Amniotic stem cell (primary cell): ENCODE measurements around the gene FKBP9.
"Not testable (repeated sequence)": the region's sequence is repeated elsewhere in the genome, so short reads cannot be mapped to it uniquely, and the experiment has no call there.

Source experiments
- DNase-seq: peaks from one replicate; lab custom pipeline; 2025; lab: John Stamatoyannopoulos, UW

The FKBP9 gene

GRCh38 chr7:33005690-33006089 is 48.5 kb downstream of the FKBP9 start:
- DNase-seq: not testable (repeated sequence)

GRCh38 chr7:33009734-33010133 is 52.5 kb downstream of the FKBP9 start:
- DNase-seq: no peak

- no peak for DNase-seq
These were observed 55.1 kb downstream of the FKBP9 start for GRCh38 chr7:33012364-33012763.

- DNase-seq: no peak
These were observed 67.0 kb downstream of the FKBP9 start for GRCh38 chr7:33024189-33024757.

GRCh38 chr7:33035776-33036175 is 78.5 kb downstream of the FKBP9 start:
- no peak for DNase-seq

DNA sequence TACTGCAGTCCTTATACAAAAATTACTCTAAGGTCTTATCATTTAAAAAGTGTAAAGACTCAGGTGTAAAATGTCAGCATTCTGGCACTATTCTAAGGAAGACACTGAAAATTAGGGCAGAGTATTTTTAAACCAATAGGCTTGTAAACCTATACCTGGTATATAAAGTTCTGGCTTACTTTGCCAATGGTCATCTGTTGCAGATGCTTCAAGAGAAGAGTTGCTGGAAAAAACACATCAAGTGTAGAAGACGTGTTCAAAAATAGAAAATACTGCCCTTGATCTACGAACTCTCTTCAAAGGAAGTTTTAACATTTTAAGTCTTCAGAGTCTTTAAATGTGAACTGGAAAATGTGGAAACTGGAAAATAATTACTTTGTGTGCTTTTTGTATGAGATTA is 81.4 kb downstream of the FKBP9 start:
- DNase-seq: no peak

DNA sequence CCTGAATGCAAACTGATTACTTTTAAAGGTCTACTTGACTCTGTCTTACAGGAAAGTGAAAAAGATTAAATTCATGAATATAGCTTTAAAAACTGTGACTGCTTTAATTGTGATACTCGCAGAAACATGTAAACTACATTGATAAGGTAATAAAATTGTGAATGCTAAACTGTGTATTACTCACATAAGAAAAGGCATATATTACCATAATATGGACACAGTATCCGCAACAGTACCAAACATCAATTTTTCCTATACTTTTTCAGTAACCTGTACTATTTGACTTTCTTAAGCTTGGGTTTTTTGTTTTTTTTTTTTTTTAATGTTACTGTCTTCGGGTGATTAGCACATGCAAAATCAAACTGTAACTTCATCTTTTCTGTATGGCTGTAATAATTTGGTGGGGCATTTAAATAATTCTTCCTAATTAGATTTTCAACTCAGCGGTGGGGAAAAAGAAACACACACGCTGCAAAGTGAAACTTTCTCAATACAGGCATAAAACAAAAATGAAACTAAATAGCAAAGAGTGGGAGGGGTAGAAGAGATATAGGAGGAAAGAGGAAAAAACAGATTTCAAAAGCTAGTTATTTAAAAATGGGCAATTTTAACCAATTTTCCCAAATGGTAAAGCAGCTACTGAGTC is 82.1 kb downstream of the FKBP9 start:
- DNase-seq: no peak

GRCh38 chr7:33039903-33040292 is 82.7 kb downstream of the FKBP9 start:
- no peak for DNase-seq

DNA sequence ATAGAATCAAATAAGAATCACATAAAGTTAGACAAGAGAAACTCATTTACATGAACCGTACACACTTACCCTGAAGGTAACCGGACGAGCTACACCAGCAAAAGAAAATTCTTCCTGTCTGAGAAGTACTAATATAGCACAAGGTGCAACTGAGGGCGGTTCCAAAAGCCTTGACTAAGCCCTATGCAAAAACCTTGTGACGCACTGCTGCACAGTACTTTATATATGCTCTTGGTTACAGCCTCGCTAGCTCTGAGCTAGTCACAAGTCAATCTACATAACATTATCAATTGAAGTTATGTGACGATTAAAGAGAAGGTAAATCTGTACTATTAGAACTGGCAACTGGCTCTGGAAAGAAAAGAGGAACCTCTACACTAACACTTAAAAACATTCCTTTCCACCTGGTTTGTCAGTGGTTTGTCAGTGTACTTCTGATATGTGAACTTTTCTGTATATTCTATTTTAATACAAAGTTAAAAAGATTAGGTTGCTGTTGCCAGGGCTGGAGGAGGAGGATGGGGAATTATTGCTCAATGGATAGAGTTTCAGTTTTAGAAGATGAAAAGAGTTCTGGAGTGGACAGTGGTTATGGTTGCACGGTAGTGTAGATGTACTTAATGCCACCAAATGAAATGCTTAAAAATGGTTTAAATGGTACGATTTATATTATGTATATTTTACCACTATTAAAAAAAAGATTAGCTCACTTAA is 83.7 kb downstream of the FKBP9 start:
- no peak for DNase-seq

DNA sequence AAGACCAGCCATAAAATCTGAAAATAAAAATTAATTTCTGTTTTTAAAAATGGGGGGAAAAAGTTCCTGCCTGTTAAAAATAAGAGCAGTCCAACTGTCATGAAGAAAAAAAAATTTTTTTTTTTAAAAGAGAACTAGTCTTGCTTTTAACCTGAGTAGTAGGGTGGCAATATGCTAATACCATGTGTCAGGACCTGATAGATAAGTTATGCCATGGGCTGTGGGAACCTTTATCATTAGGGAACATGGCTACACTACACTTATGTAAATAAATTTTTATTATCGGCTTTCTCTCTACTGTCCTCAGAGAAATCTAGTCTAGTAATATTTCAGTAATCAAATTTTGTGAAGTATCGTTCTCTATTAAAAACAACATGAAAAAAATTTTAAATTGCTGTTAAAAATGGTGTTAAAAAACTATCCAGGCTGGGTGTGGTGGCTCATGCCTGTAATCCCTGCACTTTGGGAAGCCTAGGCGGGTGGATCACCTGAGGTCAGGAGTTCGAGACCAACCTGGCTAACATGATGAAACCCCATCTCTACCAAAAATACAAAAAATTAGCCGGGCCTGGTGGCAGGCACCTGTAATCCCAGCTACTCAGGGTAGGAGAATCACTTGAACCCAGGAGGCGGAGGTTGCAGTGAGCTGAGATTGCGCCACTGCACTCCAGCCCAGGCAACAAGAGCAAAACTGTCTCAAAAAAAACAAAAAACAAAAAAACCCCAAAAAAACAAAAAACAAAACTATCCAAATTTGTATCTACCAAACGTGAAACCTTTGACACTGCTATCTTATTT is 84.6 kb downstream of the FKBP9 start:
- no peak for DNase-seq

GRCh38 chr7:33043501-33044400 is 86.5 kb downstream of the FKBP9 start:
- no peak for DNase-seq

DNA sequence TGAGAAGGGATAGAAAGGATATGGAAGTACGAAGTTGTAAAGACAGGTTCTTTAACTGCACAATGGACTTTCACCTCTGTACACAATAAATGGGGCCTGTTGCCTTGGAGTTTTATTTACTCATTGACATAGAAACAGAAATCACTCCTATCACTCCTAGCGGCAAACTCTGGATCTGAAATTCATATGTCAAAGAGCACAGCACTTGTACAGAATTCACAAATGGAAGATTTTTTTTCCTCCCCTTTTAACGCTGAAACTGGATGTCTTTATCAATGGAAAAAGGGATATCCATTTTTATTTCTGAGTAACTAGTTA is 87.1 kb downstream of the FKBP9 start:
- DNase-seq: no peak

- DNase-seq: no peak
These were observed 87.7 kb downstream of the FKBP9 start for GRCh38 chr7:33044986-33045385.

DNA sequence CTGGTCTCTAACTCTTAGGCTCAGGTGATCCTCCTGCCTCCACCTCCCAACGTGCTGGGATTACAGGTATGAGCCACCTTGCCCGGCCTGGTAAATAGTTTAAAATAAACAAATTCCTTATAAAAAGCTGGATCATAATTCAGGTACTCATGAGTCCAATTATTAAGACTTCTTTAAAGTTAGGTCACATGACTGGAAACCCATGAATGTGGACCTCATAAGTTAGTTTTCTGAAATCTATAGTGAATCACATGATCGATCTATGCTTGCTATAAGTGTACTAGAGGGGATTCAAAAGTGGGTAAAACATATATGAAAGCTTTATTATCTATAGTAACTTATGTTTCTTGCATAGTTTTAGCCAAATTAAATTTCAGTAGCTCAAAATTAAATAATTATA is 91.0 kb downstream of the FKBP9 start:
- DNase-seq: no peak

GRCh38 chr7:33048704-33049103 is 91.5 kb downstream of the FKBP9 start:
- no peak for DNase-seq

GRCh38 chr7:33050535-33051318 is 93.5 kb downstream of the FKBP9 start:
- DNase-seq: no peak

GRCh38 chr7:33053721-33054120 is 96.5 kb downstream of the FKBP9 start:
- DNase-seq: no peak

DNA sequence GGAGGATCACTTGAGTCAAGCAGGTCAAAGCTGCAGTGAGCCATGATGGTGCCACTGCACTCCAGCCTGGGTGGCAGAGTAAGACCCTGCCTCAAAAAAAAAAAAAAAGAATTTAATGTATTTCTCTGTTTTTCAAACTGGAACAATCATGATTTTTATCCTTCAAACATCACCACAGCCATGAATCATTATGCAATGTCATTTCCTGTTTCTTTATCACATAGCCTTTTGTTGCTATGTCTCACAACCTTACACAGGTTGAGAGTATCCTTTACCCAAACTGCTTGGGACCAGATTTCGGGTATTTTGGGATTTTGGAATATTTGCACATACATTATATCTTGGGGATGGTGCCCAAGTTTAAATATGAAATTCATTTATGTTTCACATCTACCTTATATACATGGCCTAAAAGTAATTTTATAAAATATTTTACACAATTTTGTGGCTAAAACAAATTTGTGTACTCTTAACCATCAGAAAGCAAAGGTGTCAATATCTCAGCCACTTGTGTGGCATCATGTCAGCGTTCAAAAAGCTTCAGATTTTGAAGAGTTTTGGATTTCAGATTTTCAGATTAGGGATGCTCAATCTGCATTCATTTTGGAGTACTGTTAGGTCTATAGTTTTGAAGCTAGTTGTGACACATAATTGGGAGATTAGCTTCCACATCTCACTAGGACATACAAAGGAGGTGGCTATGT is 97.2 kb downstream of the FKBP9 start:
- no peak for DNase-seq

- no peak for DNase-seq
These were observed 97.9 kb downstream of the FKBP9 start for GRCh38 chr7:33055158-33055557.
